Mesothelial cell of epicardium (in vitro differentiated cells): ENCODE results near the gene CHD1. TPM values are rescaled to one million over a fixed set of nuclear protein-coding genes. Genes with fewer than 3 reads are reported as not detected.

Experiments
- total RNA-seq: library from RNA; stranded (reverse); gene quantifications from 3 replicates; pipeline ENCODE4 v1.2.1, GENCODE V29; 2021

CHD1 gene
- total RNA-seq, 1 donor from 2014 or later, result 47.8 TPM

Other genes starting within 250 kb of the CHD1 start
- gene RGMB, start 155.3 kb downstream of the CHD1 start, total RNA-seq, result 11.0 to 11.8 TPM (median 11.1 TPM) in 3 replicates